ENCODE data around the gene HTRA2.

Gene HTRA2

DNA sequence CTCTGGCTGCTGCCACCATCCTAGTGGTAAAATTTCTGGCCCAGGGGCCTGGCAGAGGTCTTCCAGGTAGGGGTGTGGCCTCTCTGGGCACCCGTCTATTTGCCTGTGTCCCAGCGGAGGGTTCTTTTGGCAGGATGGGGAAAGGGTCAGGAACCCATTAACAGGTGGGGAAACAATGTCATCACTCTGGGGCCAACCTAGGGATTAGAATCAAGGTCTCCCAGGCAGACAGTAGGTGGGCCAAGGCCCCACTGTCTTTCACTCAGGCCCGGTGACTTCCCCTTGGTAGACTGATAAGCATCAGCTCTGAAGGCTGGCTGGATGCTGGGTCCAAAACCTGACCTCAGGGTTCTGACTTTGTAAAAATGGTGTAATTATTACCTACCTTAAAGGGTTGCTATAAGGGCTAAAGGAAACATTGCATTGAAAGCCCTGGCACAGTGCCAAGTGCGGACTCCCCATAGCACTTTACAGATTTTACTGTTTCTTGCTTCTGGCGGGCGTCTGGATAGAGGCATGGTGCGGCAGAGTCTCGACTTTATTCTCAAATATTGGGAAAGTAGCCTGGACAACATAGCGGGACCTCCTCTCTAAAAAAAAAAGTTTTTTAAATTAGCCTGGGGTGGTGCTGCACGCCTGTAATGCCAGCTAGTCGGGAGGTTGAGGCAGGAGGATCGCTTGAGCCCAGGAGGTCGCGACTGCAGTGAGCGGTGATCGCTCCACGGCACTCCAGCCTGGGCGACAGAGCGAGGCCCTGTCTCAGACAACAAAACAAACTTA lies 32.5 kb upstream of the HTRA2 start:
- H3K4me1 Mint-ChIP-seq, result peaks cover 13% of the 10 kb centered on the region
- DNase-seq (ENCODE audit: low spot score in 2 of 2) (no peak), ATAC-seq (ENCODE audit: low read depth) (no peak)
- peaks cover 17% of the 10 kb centered on the region for H3K27me3 Mint-ChIP-seq
- no peaks in the 10 kb centered on the region for H3K9me3 Mint-ChIP-seq
- H3K27ac Mint-ChIP-seq, result no peak overlapping the region
- peaks cover 17% of the 10 kb centered on the region for H3K36me3 Mint-ChIP-seq
- peak overlapping the region; percentile 82 for H3K4me3 Mint-ChIP-seq

DNA sequence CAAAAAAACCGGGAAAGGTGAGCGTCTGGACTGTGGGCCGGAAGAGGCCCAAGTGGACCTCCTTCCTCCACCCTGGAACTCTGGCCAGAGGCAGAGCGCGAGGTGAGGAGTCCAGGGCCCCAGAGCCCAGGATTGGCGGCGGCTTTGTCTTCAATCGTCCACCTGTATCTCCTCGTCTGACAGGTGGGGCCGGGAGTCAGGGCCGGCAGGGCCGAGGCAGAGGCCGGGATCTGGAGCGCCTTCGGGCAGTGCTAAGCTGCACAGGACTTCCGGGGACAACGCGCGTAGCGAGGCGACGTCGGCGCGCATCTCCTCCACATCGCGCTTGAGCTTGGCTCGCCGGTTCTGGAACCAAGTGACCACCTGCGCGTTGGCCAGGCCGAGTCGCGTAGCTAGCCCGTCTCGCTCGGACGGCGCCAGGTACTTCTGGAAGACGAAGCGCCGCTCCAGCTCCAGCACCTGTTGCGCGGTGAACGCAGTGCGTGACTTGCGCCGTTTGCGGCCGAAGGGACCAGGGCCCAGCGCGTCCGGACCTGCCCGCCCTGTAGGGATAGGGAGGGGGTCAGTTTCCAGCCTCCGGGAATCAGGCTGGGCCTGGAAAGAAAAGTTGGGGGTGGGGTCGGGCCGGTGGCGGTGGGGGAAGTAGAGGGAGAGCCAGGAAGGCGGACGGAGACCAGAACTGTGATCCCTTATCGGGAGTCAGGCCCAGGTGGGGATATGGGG lies 31.8 kb upstream of the HTRA2 start:
- ATAC-seq (ENCODE audit: low read depth) (peak; percentile 28), DNase-seq (ENCODE audit: low spot score in 2 of 2) (no peak)
- Mint-ChIP-seq H3K4me1 (peaks cover 13% of the 10 kb centered on the region), H3K9me3 (no peaks in the 10 kb centered on the region), H3K36me3 (peaks cover 12% of the 10 kb centered on the region), H3K27ac (peak overlapping the region; percentile 17), H3K4me3 (peak overlapping the region; percentile 82), H3K27me3 (peaks cover 19% of the 10 kb centered on the region)

DNA sequence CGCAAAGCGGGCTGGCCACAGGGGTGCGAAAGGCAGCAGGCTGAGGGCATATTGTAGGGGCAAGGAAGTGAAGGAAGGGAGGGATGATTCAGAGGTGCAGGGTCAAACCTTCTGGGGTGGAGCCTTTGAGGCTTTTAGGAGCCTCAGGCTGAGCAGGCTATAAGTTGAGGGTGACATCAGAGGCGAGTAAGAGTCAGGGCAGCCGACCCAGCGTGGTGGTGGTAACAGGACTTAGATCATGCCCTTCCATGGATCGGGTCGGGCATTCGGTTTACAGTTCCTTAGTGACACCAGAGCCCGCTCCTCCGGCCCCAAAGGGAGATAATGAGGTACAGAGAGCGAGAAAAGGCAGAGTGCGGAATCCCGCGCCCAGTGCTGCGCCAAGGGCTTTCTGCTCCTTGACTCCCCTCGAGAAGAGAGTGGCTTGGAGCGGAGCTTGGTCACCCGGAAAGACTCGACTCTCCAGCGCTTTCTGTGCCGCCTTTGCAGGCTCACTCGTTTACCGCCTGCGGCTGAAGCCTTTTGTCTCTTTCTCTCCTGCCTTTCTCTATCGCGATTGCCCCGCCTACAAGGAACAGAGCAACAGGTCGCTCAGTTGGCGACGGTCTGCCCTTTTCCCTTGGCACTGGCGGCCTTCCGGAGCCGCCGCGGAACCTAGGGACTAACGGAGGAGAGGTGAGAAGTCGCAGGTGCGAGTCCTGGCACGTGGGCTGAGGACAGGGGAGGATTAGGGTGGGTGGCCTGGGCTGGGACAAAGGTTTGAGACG lies 31.1 kb upstream of the HTRA2 start:
- peak overlapping the region; percentile 17 for H3K27ac Mint-ChIP-seq
- peaks cover 8% of the 10 kb centered on the region for H3K36me3 Mint-ChIP-seq
- ATAC-seq (ENCODE audit: low read depth), result peak; percentile 26
- H3K4me3 Mint-ChIP-seq, result peak overlapping the region; percentile 82
- H3K9me3 Mint-ChIP-seq, result no peaks in the 10 kb centered on the region
- H3K4me1 Mint-ChIP-seq, result peaks cover 13% of the 10 kb centered on the region
- H3K27me3 Mint-ChIP-seq, result peaks cover 19% of the 10 kb centered on the region
- peak; percentile 16 to 29 for DNase-seq (ENCODE audit: low spot score in 2 of 2)

DNA sequence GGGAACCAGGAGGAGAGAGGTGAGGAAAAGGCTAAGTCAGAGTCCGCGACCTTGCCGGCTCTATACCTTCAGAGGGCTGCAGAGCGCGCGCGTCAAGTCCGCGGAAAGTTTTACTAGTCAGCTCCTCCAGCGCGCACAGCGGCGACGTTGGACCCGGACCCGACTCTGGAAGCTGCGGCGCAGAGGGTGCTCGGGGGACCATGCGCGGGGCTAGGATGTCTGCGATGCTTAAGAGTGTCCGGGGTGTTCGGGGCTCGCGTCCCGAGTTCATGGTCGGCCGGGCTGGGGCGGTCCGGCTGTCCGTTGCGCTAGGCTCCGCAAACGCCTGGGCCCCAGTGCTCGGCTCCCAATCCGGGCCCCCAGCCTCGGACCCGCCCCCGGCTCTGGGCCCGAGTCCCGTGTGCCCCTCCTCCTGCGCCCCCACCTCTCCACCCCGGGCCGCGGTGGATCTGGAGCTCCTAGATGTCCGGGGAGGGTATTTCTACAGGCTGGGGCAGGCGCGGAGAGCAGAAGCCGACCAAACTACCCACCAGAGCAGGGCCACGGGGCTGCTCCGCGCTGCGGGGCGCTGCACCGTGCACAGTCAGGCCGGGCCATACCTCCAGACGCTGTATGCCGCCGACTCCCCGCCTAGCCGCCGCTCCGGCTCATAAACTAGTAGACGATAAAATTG lies 30.3 kb upstream of the HTRA2 start, which contains the start of gene LBX2:
Gene LBX2, minus strand, starts transcription at position 337 of the 673 bp plus-strand sequence. Its CDS starts 66 bp downstream, at position 271.
- H3K27ac Mint-ChIP-seq, result peak within 1 kb of the TSS; percentile 17
- H3K4me3 Mint-ChIP-seq, result peak within 1 kb of the TSS; percentile 82
- H3K9me3 Mint-ChIP-seq, result no peaks in the 10 kb centered on the region
- peak; percentile 34 for ATAC-seq (ENCODE audit: low read depth)
- peak in 1 of 2 donors; percentile 40 for DNase-seq (ENCODE audit: low spot score in 2 of 2)
- H3K36me3 Mint-ChIP-seq, result peaks cover 2% of the 10 kb centered on the region
- H3K4me1 Mint-ChIP-seq, result peaks cover 16% of the 10 kb centered on the region
- peaks cover 22% of the 10 kb centered on the region for H3K27me3 Mint-ChIP-seq

DNA sequence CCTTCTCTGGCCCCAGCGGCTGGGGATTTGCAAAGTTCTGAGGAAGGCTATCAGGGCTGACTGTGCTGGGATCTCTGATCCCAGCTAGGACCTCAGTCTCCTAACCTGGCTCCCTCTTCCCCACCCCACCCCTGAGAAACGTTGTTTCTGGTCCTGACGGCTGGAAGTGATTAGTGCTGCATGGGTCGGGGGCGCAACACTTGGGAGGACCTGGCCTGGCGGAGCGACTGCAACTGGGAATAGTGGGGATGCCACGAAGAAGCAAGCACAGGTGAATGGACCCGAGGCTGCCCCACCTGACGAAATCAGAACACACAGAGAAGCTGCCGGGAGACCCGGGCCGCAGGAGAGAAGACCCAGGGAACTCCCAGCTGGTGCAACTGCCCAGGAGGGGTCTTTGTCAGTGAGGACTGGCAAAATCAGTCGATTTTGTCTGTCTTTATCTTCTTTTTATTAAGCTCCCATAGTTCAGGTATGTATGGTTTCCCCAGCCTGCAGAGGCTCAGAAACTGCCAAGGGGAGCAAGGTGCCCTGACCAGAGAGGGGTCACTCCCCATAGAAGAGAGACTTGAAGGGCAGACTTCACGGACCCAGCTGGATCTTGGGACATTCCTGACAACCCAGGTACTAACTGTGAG lies 29.7 kb upstream of the HTRA2 start:
- Mint-ChIP-seq H3K4me1 (peaks cover 20% of the 10 kb centered on the region), H3K27me3 (peaks cover 22% of the 10 kb centered on the region), H3K9me3 (no peaks in the 10 kb centered on the region), H3K36me3 (peaks cover 8% of the 10 kb centered on the region), H3K27ac (no peak overlapping the region), H3K4me3 (no peak overlapping the region)
- ATAC-seq (ENCODE audit: low read depth) (no peak), DNase-seq (ENCODE audit: low spot score in 2 of 2) (no peak)

DNA sequence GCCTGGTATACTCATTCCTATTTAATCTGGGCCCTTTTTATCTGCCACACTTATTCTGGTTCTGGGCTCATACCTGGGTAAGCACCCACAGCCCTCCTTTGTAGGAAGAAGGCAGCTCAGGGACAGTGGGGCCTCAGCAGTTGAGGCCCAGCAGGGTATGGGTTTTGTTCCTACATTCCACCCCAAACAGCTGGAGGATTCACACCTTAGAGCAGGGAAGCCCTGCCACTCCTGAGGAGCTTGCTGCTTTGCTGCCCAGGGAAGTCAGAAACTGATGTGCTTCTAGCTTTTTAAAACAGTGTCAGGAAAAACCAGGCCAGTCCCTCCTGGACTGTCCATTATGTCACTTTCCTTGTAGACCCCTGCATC lies 29.2 kb upstream of the HTRA2 start:
- DNase-seq (ENCODE audit: low spot score in 2 of 2) (no peak), ATAC-seq (ENCODE audit: low read depth) (no peak)
- peaks cover 13% of the 10 kb centered on the region for H3K36me3 Mint-ChIP-seq
- H3K4me3 Mint-ChIP-seq, result no peak overlapping the region
- H3K27ac Mint-ChIP-seq, result no peak overlapping the region
- H3K4me1 Mint-ChIP-seq, result peaks cover 22% of the 10 kb centered on the region
- H3K9me3 Mint-ChIP-seq, result no peaks in the 10 kb centered on the region
- H3K27me3 Mint-ChIP-seq, result peaks cover 22% of the 10 kb centered on the region

DNA sequence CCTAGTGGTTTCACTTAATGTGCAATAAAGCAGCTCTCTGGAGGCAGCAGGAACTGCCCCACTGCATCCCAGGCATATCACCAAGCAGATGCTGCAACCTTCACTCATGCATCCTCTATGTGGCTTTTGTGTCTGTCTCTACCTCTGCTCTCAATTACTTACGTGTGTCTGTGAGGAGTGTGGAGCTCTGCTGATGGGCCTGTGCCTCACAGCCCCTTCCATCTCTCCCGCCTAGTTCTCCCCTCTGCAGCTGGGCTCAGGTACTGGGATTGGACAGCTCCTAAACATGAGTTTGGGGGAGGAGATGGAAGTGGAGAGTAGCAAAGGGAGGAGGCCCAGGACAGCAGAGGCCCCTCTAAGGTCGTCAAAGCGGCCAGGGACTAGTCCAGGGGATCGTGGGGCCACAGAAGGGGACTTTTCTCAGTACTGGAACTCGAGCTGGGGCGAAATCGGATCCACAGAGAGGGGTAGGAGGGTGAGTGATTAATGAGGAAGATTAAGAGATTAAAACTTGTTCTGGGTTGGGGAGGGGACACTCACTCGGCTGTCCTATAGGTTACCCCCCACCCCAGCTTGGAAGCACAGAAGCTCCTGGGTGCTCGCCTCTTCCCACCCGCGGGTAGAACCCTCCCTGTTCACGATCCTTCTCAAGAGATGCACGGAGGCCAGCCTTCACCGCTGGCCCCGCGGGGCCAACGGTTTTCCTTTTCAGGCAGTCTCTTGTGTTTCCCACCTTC lies 28.2 kb upstream of the HTRA2 start:
- H3K4me3 Mint-ChIP-seq, result peak overlapping the region; percentile 56
- H3K27me3 Mint-ChIP-seq, result peaks cover 23% of the 10 kb centered on the region
- DNase-seq (ENCODE audit: low spot score in 2 of 2) (no peak), ATAC-seq (ENCODE audit: low read depth) (no peak)
- H3K27ac Mint-ChIP-seq, result peak overlapping the region; percentile 15
- H3K36me3 Mint-ChIP-seq, result peaks cover 17% of the 10 kb centered on the region
- peaks cover 26% of the 10 kb centered on the region for H3K4me1 Mint-ChIP-seq
- H3K9me3 Mint-ChIP-seq, result no peaks in the 10 kb centered on the region

DNA sequence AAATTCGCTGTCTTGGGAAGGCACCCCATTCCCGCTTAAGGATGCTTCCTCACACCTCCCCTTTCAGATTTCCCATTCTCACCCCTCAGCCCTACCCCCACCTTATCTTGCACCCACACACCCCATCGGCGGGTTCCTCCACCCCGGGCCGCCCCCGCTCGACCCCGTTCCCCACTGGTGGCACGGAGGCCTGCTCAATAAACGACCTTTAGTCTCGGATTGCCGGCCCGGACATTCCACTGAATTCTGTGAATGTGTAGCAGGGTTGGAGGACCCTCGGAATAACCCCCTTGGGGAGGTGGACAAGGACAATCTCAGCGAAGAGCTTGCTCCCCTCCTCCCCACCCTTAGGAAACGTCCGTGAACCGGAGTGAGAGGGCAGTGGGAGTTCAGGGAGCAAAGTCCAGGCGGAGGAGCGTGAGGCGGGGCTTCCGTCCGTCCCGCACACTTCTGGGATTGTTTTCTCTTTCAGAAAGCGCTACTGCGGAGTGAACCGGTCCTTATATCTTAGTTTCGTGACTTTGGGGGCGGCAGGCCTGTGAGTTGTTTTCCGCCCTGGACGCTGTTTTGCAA lies 27.5 kb upstream of the HTRA2 start:
- DNase-seq (ENCODE audit: low spot score in 2 of 2) (no peak), ATAC-seq (ENCODE audit: low read depth) (no peak)
- H3K36me3 Mint-ChIP-seq, result peaks cover 20% of the 10 kb centered on the region
- H3K27ac Mint-ChIP-seq, result no peak overlapping the region
- H3K4me1 Mint-ChIP-seq, result peaks cover 32% of the 10 kb centered on the region
- no peaks in the 10 kb centered on the region for H3K9me3 Mint-ChIP-seq
- H3K4me3 Mint-ChIP-seq, result peak overlapping the region; percentile 72
- H3K27me3 Mint-ChIP-seq, result peaks cover 23% of the 10 kb centered on the region

DNA sequence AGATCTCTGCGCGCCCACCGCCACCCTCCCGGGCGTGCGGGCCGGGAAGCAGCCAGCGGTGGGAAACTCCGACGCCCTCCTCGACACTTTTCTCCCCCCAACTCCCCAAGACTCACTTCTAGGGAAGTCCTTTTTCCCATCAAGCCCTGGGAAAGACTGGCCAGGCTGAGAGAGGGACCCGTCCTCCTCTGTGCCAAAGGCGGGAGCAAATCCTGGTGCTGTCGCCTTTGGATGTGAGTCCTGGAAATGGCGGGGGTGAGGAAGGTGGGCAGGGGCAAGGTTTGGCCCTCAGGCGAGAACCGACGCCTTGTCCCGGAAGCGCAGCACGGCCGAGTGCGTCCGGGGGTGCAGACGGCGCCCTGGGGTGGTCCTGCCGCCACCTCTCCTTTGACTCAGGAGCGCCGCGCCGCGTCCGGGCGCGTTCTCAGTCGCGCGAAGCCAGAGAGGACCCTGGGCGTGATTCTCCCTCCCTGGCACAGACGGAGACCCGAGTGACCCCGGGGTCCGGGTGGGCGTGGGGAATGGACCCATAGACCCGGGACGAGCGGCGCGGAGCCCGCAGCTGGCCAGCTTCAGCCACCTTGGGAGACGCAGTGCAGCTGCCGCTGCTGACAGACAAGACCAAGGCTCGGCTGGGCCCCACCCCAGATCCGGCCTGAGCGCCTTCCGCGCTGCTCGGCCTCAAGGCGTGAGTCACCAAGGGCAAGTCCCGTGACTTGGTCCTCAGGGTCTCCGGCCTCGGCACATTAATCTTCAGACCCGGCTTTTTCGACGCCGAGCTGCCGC lies 26.8 kb upstream of the HTRA2 start:
- Mint-ChIP-seq H3K9me3 (no peaks in the 10 kb centered on the region), H3K27me3 (peaks cover 23% of the 10 kb centered on the region), H3K36me3 (peaks cover 20% of the 10 kb centered on the region), H3K4me3 (peak overlapping the region; percentile 72), H3K4me1 (peaks cover 32% of the 10 kb centered on the region), H3K27ac (no peak overlapping the region)
- ATAC-seq (ENCODE audit: low read depth) (no peak), DNase-seq (ENCODE audit: low spot score in 2 of 2) (peak; percentile 38 to 55)

DNA sequence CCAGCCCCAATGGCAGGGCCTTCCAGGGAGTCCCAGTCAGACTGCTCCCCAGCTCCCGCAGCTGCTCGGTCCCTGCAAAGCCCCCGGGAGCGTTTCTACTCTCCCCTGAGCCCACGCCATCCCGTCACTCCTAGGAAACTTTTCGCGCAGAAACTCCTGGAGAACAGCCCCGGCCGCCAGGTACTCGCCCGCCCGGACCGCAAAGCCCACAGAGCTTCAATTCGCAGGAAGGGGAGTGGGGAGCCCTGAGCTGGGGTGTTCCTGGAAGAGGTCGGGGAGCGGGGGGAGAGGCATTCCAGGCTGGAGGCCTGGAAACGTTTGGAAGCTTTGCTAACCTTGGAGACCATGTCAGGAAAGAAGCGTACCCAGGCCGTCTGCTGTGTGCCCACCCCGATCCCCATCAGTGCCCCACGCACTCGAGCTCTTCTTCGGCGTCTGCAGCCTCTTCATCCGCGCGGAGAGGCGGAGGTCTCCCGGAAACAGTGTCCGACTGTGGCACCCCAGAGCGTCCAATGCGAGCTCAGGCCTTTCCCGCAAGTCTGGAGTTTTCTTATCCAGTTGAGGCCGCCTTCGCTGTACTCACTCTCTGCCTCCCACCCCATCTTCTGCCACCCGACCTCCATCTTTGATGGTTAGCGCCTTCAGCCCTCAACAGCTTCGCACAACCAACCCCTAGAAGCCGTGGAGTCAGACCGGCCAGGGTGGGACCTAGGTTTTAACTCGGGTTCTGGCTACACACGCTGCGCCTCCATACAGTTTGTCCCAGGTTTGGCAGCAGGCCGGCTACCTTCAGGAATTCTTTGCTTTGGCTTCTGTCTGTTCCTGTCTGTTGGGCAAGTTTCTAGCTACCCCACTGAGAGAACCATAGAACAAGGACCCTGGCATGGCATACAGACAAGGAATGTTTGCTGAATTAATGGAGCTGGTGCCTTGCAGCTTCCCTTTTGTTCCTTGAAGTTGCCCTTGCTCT lies 25.9 kb upstream of the HTRA2 start:
- Mint-ChIP-seq H3K36me3 (peaks cover 20% of the 10 kb centered on the region), H3K4me1 (peaks cover 33% of the 10 kb centered on the region), H3K27ac (peak overlapping the region; percentile 49), H3K9me3 (no peaks in the 10 kb centered on the region), H3K27me3 (peaks cover 19% of the 10 kb centered on the region), H3K4me3 (peak overlapping the region; percentile 72)
- DNase-seq (ENCODE audit: low spot score in 2 of 2) (no peak), ATAC-seq (ENCODE audit: low read depth) (no peak)

DNA sequence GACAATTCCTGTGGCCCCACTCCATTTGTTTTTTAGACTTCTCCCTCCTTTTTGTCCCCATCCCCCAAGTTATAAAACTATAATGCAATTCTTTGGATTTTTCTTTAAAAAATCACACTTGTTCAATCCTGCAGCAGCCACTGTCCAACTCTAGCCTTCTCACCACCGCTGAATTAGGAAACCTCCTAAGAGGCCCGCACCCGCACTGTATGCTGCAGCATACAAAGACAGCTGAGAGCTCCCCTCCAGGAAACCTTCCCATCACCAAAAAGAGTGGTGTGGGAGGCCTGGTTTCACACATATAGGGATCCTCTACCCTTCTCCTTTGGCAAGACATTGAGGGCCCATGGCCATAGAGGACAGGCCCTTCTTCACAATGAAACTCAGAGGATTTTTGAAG lies 25.1 kb upstream of the HTRA2 start:
- no peaks in the 10 kb centered on the region for H3K9me3 Mint-ChIP-seq
- H3K4me1 Mint-ChIP-seq, result peaks cover 27% of the 10 kb centered on the region
- no peak for DNase-seq (ENCODE audit: low spot score in 2 of 2)
- peak overlapping the region; percentile 49 for H3K27ac Mint-ChIP-seq
- H3K36me3 Mint-ChIP-seq, result peaks cover 20% of the 10 kb centered on the region
- no peak for ATAC-seq (ENCODE audit: low read depth)
- peaks cover 15% of the 10 kb centered on the region for H3K27me3 Mint-ChIP-seq
- peak overlapping the region; percentile 66 for H3K4me3 Mint-ChIP-seq
